Measurements from ENCODE around the gene TECPR2.

The TECPR2 gene

GRCh38 chr14:102375119-102375518 is 12.4 kb downstream of the TECPR2 start:
- H3K4me1 ChIP-seq (ENCODE audit: control insufficient read depth, low read length), result peaks cover 13% of the 10 kb centered on the region
- no peaks in the 10 kb centered on the region for H3F3A ChIP-seq (ENCODE audit: control insufficient read depth, insufficient read depth)
- no peak overlapping the region for H3K27ac ChIP-seq (ENCODE audit: low read depth, low read length)
- no peaks in the 10 kb centered on the region for H3K9me3 ChIP-seq (ENCODE audit: control insufficient read depth, insufficient read depth, low read length)
- no peak overlapping the region for H3K4me3 ChIP-seq (ENCODE audit: low read length)
- H3K27me3 ChIP-seq (ENCODE audit: control insufficient read depth, low read length), result no peaks in the 10 kb centered on the region
- TF ChIP-seq EZH2phosphoT487 (IDR thresholded peaks at IDR 0.05; ENCODE audit: borderline replicate concordance, low read length) (no peak), CTCF (IDR thresholded peaks at IDR 0.05; ENCODE audit: low read depth, low read length, poor library complexity, severe bottlenecking) (no peak)
- no peak overlapping the region for H3K4me2 ChIP-seq (ENCODE audit: low read length)
- no peaks in the 10 kb centered on the region for H3K9me2 ChIP-seq (replicated peaks; ENCODE audit: control insufficient read depth, low read length)
- H3K79me2 ChIP-seq (ENCODE audit: control insufficient read depth, low read length), result peaks cover 20% of the 10 kb centered on the region
- H4K20me1 ChIP-seq (ENCODE audit: control insufficient read depth, insufficient read depth, low read depth, low read length), result no peaks in the 10 kb centered on the region
- peaks cover 18% of the 10 kb centered on the region for H3K36me3 ChIP-seq (ENCODE audit: control insufficient read depth, low read length)

GRCh38 chr14:102377696-102378095 is 15.0 kb downstream of the TECPR2 start:
- Histone ChIP-seq H3K4me2 (ENCODE audit: low read length) (no peak overlapping the region), H3K9me2 (replicated peaks; ENCODE audit: control insufficient read depth, low read length) (no peaks in the 10 kb centered on the region), H3F3A (ENCODE audit: control insufficient read depth, insufficient read depth) (no peaks in the 10 kb centered on the region), H4K20me1 (ENCODE audit: control insufficient read depth, insufficient read depth, low read depth, low read length) (no peaks in the 10 kb centered on the region), H3K4me1 (ENCODE audit: control insufficient read depth, low read length) (no peaks in the 10 kb centered on the region), H3K79me2 (ENCODE audit: control insufficient read depth, low read length) (no peaks in the 10 kb centered on the region), H3K36me3 (ENCODE audit: control insufficient read depth, low read length) (peaks cover 18% of the 10 kb centered on the region), H3K9me3 (ENCODE audit: control insufficient read depth, insufficient read depth, low read length) (no peaks in the 10 kb centered on the region), H3K27ac (ENCODE audit: low read depth, low read length) (no peak overlapping the region), H3K27me3 (ENCODE audit: control insufficient read depth, low read length) (no peaks in the 10 kb centered on the region), H3K4me3 (ENCODE audit: low read length) (no peak overlapping the region)
- no peak for TF ChIP-seq CTCF (IDR thresholded peaks at IDR 0.05; ENCODE audit: low read depth, low read length, poor library complexity, severe bottlenecking)
- TF ChIP-seq EZH2phosphoT487 (IDR thresholded peaks at IDR 0.05; ENCODE audit: borderline replicate concordance, low read length), result no peak

DNA sequence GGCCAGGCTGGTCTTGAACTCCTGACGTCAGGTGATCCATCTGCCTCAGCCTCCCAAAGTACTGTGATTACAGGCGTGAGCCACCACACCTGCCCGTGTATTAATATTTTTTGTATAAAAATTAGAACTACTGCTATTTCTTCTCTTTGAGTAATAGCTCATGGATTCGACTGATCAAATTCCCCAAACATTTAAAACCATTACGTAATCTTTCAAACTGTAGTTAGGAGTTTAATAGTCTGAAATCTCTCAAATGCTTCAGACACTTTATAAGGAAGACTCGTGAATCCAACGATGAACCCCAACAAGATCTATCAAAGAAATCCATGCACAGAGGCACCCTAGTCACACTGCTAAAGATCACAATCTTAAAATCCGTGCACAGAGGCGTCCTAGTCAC is 16.1 kb downstream of the TECPR2 start:
- Histone ChIP-seq H3K4me2 (ENCODE audit: low read length) (no peak overlapping the region), H3K4me1 (ENCODE audit: control insufficient read depth, low read length) (no peaks in the 10 kb centered on the region), H3K9me3 (ENCODE audit: control insufficient read depth, insufficient read depth, low read length) (no peaks in the 10 kb centered on the region), H3K27me3 (ENCODE audit: control insufficient read depth, low read length) (no peaks in the 10 kb centered on the region), H3K79me2 (ENCODE audit: control insufficient read depth, low read length) (no peaks in the 10 kb centered on the region), H3K9me2 (replicated peaks; ENCODE audit: control insufficient read depth, low read length) (no peaks in the 10 kb centered on the region), H3K27ac (ENCODE audit: low read depth, low read length) (no peak overlapping the region), H3K36me3 (ENCODE audit: control insufficient read depth, low read length) (peaks cover 18% of the 10 kb centered on the region), H3K4me3 (ENCODE audit: low read length) (no peak overlapping the region), H4K20me1 (ENCODE audit: control insufficient read depth, insufficient read depth, low read depth, low read length) (no peaks in the 10 kb centered on the region), H3F3A (ENCODE audit: control insufficient read depth, insufficient read depth) (no peaks in the 10 kb centered on the region)
- TF ChIP-seq CTCF (IDR thresholded peaks at IDR 0.05; ENCODE audit: low read depth, low read length, poor library complexity, severe bottlenecking) (no peak), EZH2phosphoT487 (IDR thresholded peaks at IDR 0.05; ENCODE audit: borderline replicate concordance, low read length) (no peak)

DNA sequence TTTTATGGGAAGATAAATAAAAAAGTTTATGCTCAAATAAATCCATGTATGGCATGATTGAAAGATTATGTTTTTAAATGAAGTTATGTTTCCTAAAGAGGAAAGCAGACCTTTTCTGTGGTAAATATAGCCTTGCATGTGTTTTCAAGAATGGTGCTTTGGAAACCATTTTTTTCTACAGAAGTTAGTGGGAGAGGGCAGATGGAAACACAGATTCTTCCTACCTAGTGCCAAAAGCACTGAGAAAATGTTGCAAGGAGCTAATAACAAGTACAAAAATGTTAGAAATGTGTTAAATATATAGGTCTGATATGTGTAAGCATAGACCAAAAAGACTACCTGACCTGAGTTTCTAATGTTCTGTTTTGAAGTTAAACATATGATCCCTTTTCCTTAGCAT is 24.3 kb downstream of the TECPR2 start:
- no peaks in the 10 kb centered on the region for H3K9me2 ChIP-seq (replicated peaks; ENCODE audit: control insufficient read depth, low read length)
- no peak overlapping the region for H3K4me3 ChIP-seq (ENCODE audit: low read length)
- no peaks in the 10 kb centered on the region for H3K4me1 ChIP-seq (ENCODE audit: control insufficient read depth, low read length)
- H4K20me1 ChIP-seq (ENCODE audit: control insufficient read depth, insufficient read depth, low read depth, low read length), result no peaks in the 10 kb centered on the region
- H3F3A ChIP-seq (ENCODE audit: control insufficient read depth, insufficient read depth), result no peaks in the 10 kb centered on the region
- H3K79me2 ChIP-seq (ENCODE audit: control insufficient read depth, low read length), result no peaks in the 10 kb centered on the region
- no peak overlapping the region for H3K4me2 ChIP-seq (ENCODE audit: low read length)
- H3K27ac ChIP-seq (ENCODE audit: low read depth, low read length), result no peak overlapping the region
- TF ChIP-seq CTCF (IDR thresholded peaks at IDR 0.05; ENCODE audit: low read depth, low read length, poor library complexity, severe bottlenecking), result no peak
- TF ChIP-seq EZH2phosphoT487 (IDR thresholded peaks at IDR 0.05; ENCODE audit: borderline replicate concordance, low read length), result no peak
- H3K27me3 ChIP-seq (ENCODE audit: control insufficient read depth, low read length), result no peaks in the 10 kb centered on the region
- no peaks in the 10 kb centered on the region for H3K9me3 ChIP-seq (ENCODE audit: control insufficient read depth, insufficient read depth, low read length)
- H3K36me3 ChIP-seq (ENCODE audit: control insufficient read depth, low read length), result no peaks in the 10 kb centered on the region; the same call in 1 of the 2 replicates

Measured in DOHH2 (cell line).